NCI-H2171 (cell line): ENCODE results near the gene SCNN1G.

Experiments used
- DNase-seq: peaks from one replicate; lab custom pipeline; 2025; lab: John Stamatoyannopoulos, UW

SCNN1G gene

DNA sequence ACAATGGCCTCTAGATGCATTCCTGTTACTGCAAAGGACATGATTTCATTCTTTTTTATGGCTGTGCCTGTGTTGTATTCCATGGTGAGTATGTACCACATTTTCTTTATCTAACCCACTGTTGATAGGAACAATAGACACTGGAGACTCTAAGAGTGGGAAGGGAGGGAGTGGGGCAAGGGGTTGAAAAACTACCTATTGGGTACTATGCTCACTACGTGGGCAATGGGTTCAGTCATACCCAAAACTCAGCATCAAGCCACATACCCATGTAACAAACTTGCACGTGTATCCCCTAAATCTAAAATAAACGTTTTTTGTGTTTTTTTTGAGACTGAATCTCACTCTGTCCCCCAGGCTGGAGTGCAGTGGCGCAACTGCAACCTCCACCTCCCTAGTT, 72.5 kb downstream of the SCNN1G start:
- DNase-seq = no peak

GRCh38 chr16:23256440-23256839, 73.9 kb downstream of the SCNN1G start:
- DNase-seq = no peak

DNA sequence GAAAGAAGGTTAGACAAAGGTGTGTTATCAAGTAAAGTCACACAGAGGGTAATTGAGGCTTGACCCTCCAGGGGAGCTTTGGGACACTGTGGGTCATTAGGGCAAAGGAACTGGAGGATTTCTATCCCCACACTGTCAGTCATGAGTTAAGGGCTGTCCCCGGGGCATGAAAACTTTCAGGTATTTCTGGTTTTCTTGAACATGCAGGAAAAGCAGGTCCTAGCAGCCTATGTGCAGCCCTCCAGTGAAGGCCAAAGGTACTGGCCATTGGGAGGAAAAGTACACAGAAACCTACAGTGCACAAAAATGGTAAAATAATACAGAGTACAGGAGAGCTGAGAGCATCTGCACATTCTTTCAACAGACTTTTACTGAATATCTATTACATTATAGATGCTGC, 75.1 kb downstream of the SCNN1G start:
- DNase-seq = no peak

DNA sequence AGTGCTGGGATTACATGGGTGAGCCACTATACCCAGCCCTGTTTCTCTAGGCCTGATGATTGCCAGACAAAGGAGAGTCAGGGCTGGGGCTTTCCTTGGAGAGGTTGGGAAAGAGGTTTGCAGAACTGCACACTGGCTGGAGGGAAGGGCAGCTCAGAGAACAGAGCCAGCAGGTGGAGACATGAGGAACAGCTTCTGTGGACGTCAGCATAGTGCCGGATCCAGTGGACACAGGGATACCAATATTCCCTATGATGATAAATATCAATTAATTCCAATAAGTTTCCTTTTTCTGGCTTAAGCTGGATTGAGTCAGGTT, 76.3 kb downstream of the SCNN1G start:
- DNase-seq = no peak
